GM12892 (cell line): ENCODE measurements around the gene PDCL2.

Source experiments
- POLR2A ChIP-seq: IDR thresholded peaks from 2 replicates; pipeline ENCODE4 v1.6.1; 2011; ENCODE audit warnings: low read depth, low read length, control low read depth
- POLR2AphosphoS5 ChIP-seq: IDR thresholded peaks from 2 replicates; pipeline ENCODE4 v1.6.1; 2011; ENCODE audit warnings: low read depth, low read length, control low read depth

GRCh38 chr4:55598641-55599040, 6.6 kb upstream of the PDCL2 start:
- TF ChIP-seq POLR2A (no peak), POLR2AphosphoS5 (no peak)
